ENCODE measurements around the gene OXT. TPM values are rescaled to one million over a fixed set of nuclear protein-coding genes. Genes with fewer than 3 reads are reported as not detected.

OXT gene
- total and polyA plus RNA-seq, 7 donors, result 0.12 to 0.73 (median 0.17) TPM; not detected in 4

GRCh38 chr20:3102575-3103368, 31.4 kb downstream of the OXT start:
- H3K9me3 ChIP-seq, result no peaks in the 10 kb centered on the region
- H3K27ac ChIP-seq, result no peak overlapping the region
- peak in 3 of 4 donors; percentile 12 to 42 (median 21) for ATAC-seq
- TF ChIP-seq, protein P1, sequence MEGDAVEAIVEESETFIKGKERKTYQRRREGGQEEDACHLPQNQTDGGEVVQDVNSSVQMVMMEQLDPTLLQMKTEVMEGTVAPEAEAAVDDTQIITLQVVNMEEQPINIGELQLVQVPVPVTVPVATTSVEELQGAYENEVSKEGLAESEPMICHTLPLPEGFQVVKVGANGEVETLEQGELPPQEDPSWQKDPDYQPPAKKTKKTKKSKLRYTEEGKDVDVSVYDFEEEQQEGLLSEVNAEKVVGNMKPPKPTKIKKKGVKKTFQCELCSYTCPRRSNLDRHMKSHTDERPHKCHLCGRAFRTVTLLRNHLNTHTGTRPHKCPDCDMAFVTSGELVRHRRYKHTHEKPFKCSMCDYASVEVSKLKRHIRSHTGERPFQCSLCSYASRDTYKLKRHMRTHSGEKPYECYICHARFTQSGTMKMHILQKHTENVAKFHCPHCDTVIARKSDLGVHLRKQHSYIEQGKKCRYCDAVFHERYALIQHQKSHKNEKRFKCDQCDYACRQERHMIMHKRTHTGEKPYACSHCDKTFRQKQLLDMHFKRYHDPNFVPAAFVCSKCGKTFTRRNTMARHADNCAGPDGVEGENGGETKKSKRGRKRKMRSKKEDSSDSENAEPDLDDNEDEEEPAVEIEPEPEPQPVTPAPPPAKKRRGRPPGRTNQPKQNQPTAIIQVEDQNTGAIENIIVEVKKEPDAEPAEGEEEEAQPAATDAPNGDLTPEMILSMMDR (IDR thresholded peaks at IDR 0.05), result no peak
- peaks cover 0 to 11% of the 10 kb centered on the region in 2 donors for H3K36me3 ChIP-seq (ENCODE audit: insufficient read depth in 1 of 2, low read depth in 1 of 2)
- H3K4me1 ChIP-seq, result peaks cover 3% of the 10 kb centered on the region
- 72 to 82% (median 76%) methylated on average over 13 of the region's 13 CpGs for WGBS, 3 donors
- H3K27me3 ChIP-seq (ENCODE audit: insufficient read depth in 3 of 3, low read length in 2 of 3), result no peaks in the 10 kb centered on the region
- intact Hi-C loops (cut with DNase I), result no loop called here
- no peak overlapping the region for H3K4me3 ChIP-seq
- no peak for DNase-seq

DNA sequence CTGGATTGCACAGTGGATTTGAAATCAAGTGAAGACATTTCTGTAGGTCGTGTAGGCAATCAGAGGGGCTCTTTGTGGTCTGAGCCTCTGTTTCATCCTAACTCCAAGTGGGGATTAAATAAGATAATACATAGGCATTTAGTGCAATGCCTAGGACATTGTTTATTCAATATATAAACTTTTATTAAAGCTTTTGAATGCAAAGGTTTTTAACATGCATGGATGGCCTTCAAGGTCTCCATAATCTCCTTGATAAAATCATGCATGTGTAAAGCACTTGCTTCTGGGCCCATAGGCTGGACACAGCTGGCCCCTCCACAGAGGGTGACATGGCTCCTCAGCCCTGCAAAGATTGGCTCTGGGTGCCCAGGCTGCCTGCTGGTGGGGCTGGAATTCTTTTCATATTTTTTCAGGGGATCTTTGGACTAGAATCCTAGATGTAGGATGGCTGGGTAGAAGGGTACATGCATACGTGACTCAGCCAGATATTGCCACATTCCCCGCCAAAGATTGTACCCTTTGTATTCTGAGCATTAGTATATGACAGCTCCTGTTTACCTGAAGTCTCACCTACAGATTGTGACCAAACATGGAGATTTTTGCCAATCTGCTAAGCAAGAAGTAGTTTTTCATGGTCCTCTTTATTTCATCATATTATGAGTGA, 32.1 kb downstream of the OXT start:
- Histone ChIP-seq H3K27ac (no peak overlapping the region), H3K36me3 (ENCODE audit: insufficient read depth in 1 of 2, low read depth in 1 of 2) (peaks cover 0 to 16% of the 10 kb centered on the region in 2 donors), H3K4me1 (peaks cover 3% of the 10 kb centered on the region), H3K27me3 (ENCODE audit: insufficient read depth in 3 of 3, low read length in 2 of 3) (no peaks in the 10 kb centered on the region), H3K4me3 (no peak overlapping the region), H3K9me3 (no peaks in the 10 kb centered on the region)
- peak in 1 of 4 donors; percentile 18 for ATAC-seq
- intact Hi-C loops (cut with DNase I), result no loop called here
- TF ChIP-seq, protein P1 (IDR thresholded peaks at IDR 0.05), result no peak
- no peak for DNase-seq
- 65 to 71% (median 66%) methylated on average over 3 of the region's 3 CpGs for WGBS, 3 donors

- H3K27me3 ChIP-seq (ENCODE audit: insufficient read depth in 3 of 3, low read length in 2 of 3), result no peaks in the 10 kb centered on the region
- H3K9me3 ChIP-seq, result no peaks in the 10 kb centered on the region
- WGBS, 3 donors, result 92 to 93% (median 93%) methylated on average over 18 of the region's 18 CpGs
- no peak overlapping the region for H3K4me3 ChIP-seq
- no peak overlapping the region for H3K27ac ChIP-seq
- ATAC-seq, result no peak
- H3K36me3 ChIP-seq (ENCODE audit: insufficient read depth in 1 of 2, low read depth in 1 of 2), result peaks cover 2 to 36% of the 10 kb centered on the region in 2 donors
- TF ChIP-seq, protein P1 (IDR thresholded peaks at IDR 0.05), result no peak
- DNase-seq, result no peak
- intact Hi-C loops (cut with DNase I), result no loop called here
- peaks cover 3% of the 10 kb centered on the region for H3K4me1 ChIP-seq
Measured at GRCh38 chr20:3105256-3106137, 34.1 kb downstream of the OXT start.

DNA sequence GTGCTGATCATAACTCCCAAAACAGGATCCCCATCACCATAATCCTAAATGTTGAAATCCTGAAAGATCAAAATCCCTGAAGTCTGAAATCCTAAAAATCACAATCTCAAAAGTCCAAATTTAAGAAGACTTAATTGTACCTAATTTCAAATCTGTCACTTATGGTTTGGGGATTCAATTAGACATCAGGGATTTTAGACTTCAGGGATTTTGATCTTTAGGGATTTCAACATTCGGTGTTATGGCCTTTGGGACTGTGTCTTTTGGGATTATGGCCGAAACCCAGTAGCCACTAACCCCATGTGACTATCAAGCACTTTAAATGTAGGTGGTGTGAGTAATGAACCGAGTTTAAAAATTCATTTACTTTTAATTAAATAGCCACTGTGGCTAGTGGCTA, 34.8 kb downstream of the OXT start:
- ATAC-seq (no peak), DNase-seq (no peak)
- Histone ChIP-seq H3K36me3 (ENCODE audit: insufficient read depth in 1 of 2, low read depth in 1 of 2) (peaks cover 2 to 36% of the 10 kb centered on the region in 2 donors), H3K4me3 (no peak overlapping the region), H3K4me1 (peaks cover 3% of the 10 kb centered on the region), H3K27me3 (ENCODE audit: insufficient read depth in 3 of 3, low read length in 2 of 3) (no peaks in the 10 kb centered on the region), H3K9me3 (no peaks in the 10 kb centered on the region), H3K27ac (no peak overlapping the region)
- intact Hi-C loops (cut with DNase I), result no loop called here
- WGBS, 3 donors, result 89 to 94% (median 91%) methylated on average over 3 of the region's 3 CpGs
- TF ChIP-seq, protein P1 (IDR thresholded peaks at IDR 0.05), result no peak

Measured in psoas muscle (tissue), 8 donors.